Fibroblast of peridontal ligament (primary cell): ENCODE data around the gene SPATA20.
A peak's percentile ranks its signal among the peaks of the same experiment; 100 is the strongest.

Experiments used
- DNase-seq: peaks from one replicate; pipeline ENCODE4 v3.0.0-alpha.2; 2010; ENCODE audit errors: extremely low read depth

Gene SPATA20

DNA sequence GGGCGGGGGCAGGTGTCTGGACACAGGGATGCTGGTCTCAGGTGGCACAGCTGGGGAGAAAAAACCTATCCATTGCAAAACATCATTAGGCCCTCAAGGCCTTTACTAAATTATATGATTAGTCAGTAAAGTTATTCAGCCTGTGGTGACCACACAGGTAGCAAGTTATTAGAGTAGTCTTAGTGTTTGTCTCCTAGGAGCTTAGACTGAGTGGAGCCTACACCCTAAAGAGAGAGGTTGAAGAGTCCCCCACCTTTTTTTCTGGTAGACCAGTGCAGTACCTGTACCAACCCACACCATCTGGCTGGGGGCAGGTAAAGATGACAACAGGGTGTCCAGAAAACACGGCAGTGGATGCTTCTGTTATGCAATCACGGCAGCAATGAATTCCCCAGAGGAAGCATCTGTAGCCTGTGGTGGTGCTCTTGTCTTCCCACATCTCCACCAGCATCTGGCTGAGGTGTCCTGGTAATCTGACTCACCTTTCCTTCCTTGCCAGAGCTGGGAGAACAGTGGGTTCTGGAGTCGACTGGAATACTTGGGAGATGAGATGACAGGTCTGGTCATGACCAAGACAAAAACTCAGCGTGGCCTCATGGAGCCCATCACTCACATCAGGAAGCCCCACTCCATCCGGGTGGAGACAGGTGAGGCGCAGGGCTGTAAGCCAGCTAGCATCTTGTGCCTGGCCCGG lies 27.7 kb upstream of the SPATA20 start:
- no peak for DNase-seq

DNA sequence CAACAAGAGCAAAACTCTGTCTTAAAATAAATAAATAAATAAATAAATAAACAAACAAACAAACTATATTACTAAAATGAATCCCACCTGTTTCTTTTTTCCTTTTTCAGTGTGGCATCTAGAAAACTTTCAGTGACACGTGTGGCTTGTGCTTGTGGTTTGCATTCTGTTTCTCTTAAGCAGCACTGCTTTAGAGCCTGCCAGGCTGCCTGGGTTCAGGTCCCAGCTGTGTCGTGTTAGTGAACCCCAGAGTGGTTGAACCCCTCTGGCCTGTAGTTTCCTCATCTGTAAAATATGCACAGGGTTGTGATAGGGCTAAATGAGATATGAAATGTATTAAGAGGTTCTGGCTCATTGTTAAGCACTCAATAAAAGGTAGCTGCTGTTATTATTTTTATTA lies 26.5 kb upstream of the SPATA20 start:
- no peak for DNase-seq

DNA sequence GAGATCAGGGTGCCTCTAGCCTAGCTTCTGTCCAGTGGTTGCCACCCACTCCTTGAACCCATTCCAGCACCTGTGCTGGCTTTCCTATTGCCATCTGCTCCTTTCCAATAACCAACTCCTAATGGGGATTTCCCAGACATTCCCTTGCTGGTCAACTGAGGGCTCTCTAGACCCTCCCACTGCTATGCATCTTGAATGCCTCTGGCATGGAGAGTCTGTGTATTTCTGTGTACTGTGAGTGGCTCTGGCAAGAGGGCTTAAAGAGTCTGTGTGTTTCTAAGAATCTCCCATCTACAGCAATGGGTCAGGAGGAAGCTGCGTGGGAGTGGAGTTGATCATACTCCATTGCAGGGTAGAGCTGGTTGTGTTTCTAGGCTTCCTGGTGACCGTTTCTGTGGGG lies 25.5 kb upstream of the SPATA20 start:
- no peak for DNase-seq

DNA sequence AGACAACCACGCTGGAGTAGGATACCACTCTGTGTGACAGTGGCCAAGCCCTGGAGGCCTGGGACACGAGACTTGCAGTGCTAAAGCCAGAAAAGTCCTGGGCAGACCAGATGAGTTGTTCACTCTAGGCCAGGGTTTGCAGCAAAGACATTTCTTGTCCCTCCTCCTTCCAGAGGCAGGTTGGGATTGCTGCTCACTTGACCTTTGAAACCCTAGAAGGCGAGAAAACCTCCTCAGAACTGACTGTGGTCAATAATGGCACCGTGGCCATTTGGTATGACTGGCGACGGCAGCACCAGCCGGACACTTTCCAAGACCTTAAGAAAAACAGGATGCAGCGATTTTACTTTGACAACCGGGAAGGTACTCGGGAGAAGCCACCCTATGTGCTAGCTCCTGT lies 24.2 kb upstream of the SPATA20 start:
- no peak for DNase-seq

DNA sequence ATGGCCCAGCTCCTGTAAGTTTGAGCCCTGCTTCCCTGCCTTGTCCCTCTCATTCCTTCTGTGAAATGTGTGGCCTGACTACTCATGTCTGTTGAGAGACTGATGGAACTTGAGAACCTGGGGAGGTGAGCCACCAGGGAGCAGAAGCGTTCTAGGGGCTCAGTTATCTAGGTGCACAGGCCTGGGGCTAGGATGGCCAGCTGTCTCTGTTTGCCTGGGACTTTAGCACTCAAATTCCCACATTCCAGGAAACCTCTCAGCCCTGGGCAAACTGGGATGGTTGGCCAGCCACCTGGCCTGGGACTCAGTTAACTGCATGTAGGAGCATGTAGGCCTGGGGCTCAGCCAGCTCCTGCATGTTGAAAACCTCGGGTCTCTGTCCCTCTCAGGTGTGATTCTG lies 23.8 kb upstream of the SPATA20 start:
- no peak for DNase-seq

DNA sequence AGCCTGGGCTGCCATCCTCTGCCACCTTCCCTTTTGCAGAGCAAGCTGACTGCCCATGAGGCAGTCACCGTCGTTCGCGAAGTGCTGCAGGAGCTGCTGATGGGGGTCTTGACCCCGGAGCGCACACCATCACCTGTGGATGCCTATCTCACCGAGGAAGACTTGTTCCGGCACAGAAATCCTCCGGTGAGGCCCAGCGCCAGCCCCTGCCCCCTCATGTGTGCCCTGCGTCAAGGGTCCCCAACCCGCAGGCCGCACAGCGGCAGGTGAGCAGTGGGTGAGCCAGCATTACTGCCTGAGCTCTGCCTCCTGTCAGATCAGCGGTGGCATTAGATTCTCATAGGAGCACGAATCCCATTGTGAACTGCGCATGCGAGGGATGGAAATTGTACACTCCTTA lies 22.1 kb upstream of the SPATA20 start:
- no peak for DNase-seq

DNA sequence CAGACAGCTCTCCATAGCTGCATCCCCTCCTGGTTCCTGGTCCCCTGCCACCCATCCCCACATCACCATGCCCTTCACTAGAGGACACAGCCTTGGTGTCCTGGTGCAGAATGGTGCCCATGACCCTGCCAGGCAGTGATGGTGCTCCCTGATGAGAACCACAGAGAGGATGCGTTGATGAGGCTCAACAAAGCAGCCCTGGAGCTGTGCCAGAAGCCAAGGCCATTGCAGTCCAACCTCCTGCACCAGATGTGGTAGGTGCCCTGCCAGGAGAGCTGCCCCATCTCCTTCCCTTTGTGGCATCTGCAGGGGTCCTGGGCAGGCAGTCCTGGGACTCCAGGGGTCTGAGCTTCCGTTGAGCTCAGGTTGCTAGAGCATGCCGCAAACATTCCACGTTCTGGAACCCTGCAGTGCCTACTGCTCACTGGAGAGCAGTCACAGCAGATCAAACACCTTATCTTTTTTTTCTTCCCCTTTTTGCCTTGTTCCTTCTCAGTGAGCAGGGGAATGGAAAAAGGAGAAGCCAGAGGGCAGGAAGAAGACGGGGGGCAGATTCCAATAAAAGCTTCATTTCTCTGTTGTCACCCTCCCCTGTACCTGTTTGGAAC lies 19.7 kb upstream of the SPATA20 start:
- no peak for DNase-seq

DNA sequence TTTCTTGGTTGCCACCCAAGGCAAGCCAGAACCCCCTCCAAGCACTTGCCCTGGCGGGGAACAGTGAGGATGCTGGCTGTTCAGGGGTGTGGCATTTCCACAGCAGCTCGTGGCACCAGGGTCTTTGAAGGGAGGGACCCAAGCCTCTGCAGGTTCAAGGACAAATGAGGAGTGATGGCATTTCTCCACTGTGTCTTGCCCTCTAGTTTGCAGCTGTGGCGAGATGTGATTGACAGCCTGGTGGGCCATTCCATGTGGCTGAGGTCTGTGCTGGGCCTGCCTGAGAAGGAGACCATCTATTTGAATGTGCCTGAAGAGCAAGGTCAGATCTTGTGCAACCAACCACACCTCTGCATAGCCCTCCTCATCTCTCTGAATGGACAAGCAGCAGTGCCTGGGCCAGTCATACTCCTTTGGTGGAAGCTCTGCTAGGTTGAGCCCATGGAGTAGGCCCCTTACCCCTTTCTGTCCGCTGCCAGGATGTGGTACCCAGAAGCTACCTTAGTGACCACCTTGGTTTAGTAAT lies 19.0 kb upstream of the SPATA20 start:
- no peak for DNase-seq

DNA sequence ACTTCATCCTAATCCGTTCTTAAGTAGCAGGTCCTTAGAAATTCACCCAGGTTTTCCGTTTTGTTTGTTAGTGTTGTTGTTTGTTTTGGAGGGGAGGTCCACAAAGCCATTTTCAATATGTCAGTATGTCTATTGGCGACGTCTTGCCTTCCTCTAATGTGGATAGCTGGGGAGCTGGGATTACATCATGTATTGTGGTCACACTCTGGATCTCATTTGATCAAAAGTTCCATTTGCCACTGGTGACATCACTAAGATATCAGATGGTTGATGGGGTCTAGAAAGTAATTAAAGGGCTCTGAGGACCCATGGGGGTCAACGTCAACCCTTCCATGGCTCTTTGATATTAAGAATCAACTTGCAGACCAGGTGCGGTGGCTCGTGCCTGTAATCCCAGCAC lies 17.1 kb upstream of the SPATA20 start:
- DNase-seq = no peak

DNA sequence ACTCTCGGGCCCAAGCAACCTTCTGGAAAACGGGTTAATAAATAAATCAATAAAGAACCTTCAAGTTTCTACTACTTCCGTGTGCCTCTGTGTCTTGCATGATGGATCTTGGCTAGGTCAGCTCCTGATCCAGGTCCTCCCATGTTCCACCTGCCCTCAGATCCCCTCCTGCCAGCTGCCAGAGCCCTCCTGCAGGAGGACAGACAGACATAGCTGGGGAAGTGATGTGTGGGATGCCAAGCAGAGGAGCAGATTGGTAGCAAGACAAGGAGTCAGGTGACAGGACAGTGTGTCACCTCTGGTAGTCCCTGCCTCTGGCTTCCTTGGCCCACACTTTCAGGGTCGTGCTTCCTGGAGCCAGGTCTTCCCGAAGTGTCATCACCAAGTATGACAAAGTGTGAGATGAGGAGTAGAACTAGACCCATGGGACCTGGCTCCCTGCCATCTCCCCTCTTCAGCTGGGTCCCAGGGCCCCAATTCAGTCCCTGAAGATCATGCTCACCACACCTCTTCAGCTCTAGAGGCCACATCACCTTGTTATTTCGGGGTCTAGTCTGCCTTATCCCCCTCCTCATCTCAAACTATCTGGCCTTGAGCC lies 15.4 kb upstream of the SPATA20 start:
- DNase-seq = no peak

DNA sequence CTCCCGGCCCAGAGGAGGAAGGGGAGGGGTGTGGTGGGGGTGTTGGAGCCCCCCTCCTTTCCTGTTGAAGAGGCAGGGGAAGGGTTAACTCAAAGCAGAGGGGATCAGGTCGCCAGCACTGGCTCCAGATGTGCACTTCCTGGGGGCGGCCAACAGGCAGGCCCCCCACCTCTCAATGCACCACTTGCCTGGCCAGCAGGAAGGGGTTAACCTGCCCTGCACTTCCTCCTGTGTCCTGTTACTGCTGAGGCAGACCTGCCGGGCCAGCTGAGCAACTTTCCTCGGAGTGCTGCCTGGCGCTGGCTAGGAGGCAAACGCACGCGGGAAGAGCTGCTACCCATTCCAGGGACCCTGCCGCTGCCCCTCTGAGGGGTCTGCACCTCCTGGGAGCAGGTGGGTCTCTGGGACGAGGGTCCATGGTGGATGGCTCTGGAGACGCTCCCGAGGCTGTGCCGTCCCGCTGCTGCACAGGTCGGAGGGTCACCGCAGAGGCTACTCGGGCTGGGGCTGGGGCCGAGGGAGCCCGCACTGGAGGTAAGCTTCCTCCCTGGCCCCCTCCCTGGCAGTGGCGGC lies 14.4 kb upstream of the SPATA20 start, which contains the start of gene EPN3:
EPN3 (plus strand) TSS at position 284 of the 573 bp plus-strand sequence. CDS start 3,822 bp downstream, outside the sequence.
- DNase-seq = no peak

DNA sequence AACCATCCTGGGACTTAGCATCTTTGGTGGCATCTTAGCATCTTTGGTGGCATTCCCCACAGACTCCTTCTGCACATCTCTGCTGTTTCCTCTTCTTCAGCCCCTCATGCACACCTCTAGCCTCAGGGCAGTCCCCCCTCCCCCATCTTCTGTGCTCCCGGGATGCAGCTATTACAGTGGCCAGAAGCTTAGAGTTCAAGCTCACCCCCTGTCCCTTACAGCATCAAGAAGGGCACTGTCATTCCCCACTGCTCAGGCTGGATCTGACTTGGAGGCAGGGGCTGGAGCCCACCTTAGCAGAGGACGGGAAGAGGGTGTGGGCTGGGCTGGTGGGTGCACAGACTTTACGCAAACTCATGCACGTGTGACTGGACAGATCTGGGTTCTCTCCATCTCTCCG lies 13.8 kb upstream of the SPATA20 start:
- DNase-seq = no peak

DNA sequence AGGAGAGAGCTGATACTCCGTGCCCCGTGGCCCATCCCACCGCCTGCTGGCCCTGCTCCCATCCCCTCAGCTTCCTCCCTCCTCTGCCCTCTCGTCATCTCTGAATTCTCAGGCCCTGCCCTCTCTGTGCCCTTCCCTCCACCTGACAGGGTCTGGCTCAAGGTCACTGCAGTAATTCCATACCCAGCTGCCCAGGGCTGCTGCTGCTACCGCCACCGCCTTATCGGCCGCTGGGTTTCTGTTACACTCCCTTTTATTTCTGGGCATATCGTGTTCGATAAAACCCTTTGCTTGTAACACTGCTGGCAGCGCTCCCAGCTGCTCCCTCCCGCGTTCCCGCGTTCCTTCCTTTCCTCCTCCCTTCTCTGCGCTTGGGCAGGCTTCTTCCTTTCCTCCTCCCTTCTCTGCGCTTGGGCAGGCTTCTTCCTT lies 13.2 kb upstream of the SPATA20 start:
- DNase-seq = peak; percentile 59

DNA sequence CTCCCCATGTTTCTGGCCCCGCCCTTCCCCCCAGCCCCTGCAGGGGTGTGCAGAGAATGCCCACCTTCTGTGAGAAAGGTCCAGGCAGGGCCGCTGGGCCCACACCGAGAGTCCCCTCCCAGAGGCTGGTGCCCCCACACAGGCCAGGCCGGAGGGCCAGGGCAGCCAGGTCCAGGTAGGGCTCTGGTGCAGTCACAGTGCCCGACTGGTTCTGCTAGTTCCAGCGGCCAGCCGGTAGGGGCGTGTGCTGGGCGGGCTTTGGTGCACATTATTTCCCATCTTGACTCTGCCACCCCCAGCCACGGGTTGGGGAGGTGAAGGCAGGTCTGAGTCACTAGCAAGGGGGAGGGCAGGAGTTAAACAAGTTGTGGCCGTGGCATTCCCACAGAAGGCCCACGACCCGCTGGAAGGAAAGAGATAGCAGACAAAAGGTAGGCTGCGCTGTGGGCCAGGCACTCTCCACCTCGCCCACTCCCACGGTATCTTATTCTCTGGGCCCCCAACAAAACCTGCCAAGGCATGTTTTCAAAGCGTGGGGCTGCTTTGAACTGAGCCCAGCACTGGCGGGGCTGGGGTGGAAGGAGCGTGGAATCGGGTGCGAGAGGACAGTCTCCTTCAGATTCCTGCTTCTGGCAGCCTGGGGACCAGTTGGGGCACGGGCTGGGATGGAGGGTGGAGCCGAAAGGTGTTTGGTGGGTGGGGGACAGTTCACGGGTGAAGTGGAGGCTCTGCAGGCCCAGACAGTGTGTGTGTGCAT lies 12.6 kb upstream of the SPATA20 start:
- DNase-seq = no peak

DNA sequence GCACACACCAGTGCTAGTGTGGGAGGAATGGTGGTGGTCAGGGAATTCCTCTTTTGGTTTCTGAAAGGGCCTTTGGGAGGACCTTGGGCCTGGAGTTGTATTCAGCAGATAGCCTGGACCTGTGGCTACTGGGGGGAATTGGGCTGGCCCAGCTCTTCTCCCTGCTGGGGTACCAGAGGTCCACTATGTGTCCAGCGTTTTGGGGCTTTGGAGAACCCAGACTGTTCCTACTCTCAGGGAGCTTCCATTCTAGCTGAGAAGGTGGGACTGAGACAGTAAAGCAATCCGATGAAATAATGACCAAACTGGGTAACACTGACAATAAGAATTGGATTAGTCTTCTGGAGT lies 12.0 kb upstream of the SPATA20 start:
- no peak for DNase-seq

DNA sequence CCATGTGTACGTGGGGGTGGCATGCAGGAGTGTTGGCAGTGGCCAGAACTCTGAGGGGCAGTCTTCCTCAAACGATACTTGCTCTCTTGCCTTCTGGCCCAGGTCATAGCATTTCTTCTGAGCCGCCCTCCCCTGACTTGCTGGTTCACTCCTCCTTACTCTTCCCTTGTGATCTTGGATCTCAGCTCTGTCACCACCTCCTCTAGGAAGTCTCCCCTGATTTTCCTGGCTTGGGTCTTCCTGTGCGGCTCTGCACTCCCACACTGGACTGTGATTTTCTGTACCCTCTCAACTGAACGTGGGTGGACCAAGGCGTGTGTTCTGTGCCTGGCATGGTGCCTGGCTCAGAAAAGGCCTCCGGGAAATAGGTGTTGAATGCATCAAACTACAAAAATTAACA lies 11.6 kb upstream of the SPATA20 start:
- no peak for DNase-seq

DNA sequence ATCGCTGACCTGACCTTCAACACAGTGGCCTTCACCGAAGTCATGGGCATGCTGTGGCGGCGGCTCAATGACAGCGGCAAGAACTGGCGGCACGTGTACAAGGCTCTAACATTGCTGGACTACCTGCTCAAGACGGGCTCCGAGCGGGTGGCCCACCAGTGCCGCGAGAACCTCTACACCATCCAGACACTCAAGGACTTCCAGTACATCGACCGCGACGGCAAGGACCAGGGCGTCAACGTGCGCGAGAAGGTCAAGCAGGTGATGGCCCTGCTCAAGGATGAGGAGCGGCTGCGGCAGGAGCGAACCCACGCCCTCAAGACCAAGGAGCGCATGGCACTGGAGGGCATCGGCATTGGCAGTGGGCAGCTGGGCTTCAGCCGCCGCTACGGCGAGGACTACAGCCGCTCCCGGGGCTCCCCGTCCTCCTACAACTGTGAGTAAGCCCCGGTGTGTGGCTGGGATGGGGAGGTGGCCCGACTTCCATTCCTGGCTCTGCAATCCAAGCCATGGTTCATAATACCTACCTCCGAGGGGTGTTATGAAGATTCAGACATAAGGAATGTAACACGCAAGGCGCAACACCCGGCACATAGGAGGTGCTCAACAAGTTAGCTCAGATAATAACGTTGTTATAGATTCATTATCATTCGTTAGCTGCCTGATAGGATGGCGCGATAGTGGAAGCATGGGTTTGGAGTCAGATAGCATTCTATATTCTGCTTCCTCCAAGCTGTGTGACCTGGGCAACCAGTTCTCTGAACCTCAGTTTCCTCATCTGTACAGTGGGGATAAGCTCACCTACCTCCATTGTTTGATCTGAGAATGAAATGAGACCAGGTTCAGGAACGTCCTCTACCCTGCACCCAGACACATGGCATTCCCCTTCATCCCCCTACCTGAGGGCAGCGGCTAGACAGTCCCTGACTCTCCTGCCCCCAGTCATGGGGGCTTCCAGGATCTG lies 10.0 kb upstream of the SPATA20 start:
- DNase-seq = no peak

DNA sequence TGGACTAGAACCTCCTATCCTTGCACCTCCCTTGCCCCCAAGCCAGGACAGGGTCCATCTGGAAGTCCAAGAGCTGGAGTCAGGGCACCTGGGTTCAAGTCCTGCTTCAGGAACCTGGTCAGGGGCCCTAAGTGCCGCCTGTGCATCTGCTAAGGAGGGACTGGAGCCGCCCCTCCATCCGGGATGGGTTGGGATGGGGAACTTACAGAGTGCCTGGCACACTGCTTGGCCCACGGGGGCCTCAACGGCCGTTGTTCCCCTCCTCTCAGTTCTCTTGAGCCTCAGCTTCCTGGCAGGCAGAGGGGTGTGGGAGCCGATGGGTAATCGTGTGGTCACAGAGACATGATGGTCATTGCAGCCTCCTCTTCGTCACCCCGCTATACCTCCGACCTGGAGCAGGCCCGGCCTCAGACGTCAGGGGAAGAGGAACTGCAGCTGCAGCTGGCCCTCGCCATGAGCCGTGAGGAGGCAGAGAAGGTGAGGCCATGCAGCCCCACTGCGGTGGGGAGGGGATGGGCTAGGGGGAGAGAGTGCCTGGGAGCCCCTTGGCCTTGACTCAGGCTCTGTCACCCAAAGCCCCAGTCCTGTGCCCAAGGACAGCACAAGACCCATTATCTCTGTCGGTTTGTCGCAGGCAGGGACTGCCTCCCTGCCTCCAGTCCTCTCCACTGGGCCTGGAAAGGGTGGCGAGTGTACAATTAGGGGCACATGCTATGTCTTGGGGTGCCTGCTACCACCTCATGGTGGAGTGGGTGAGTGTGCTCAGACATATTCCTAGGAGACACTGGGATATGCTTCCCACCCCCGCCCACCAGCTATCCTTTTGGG lies 9.0 kb upstream of the SPATA20 start:
- no peak for DNase-seq

DNA sequence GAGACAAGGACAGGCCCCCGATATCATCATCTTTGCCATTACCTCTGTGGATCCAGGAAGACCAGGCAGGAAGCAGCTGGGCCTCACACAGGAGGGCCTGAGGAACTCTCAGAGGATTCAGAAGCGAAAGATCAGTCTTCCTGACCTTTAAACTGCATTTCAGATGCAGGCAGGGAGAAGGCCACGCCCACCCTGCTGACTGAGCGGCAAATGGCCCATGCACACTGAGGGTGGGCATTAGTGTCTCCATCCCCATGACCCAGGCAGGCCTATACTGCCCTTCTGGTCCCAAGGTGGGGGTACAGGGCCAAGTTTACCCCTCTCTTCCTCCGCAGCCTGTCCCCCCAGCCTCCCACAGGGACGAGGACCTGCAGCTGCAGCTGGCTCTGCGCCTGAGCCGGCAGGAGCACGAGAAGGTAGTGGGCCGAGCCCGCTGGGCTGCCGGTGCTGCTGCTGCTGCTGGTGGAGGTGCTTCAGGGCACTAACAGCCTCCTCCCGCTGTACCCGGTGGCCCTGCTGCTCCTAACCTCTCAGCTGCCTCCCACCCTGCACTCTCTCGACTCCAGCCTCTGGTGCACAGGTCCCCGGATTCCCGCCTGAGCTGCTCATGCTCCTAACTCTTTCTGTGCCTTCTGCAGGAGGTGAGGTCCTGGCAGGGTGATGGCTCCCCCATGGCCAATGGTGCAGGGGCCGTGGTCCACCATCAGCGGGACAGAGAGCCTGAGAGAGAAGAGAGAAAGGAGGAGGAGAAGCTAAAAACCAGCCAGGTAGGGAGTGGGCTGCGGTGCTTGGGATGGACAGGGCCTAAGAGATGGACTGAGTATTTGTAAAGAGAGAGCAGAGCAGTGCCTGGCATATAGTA lies 8.2 kb upstream of the SPATA20 start:
- DNase-seq = no peak
